Mesodermal cell (in vitro differentiated cells): ENCODE measurements around the gene ESCO1.
"Not testable (repeated sequence)": the region's sequence is repeated elsewhere in the genome, so short reads cannot be mapped to it uniquely, and the experiment has no call there.

Experiments used
- H3K27ac ChIP-seq: 2 replicates; pipeline ENCODE4 v1.7.0; 2013; ENCODE audit warnings: mild to moderate bottlenecking, low read depth, low read length, moderate library complexity; ENCODE audit not compliant: severe bottlenecking
- H3K36me3 ChIP-seq: 2 replicates; pipeline ENCODE4 v1.7.1; 2013; ENCODE audit warnings: mild to moderate bottlenecking, low read length, moderate library complexity; ENCODE audit not compliant: control insufficient read depth, insufficient read depth
- H3K4me1 ChIP-seq: one replicate; pipeline ENCODE4 v1.7.1; 2013; ENCODE audit warnings: mild to moderate bottlenecking, low read length; ENCODE audit not compliant: insufficient read depth, control insufficient read depth, poor library complexity, severe bottlenecking
- H3K4me3 ChIP-seq: 2 replicates; pipeline ENCODE4 v1.7.0; 2013; ENCODE audit warnings: low read length, control low read depth, mild to moderate bottlenecking; ENCODE audit not compliant: insufficient read depth, poor library complexity, severe bottlenecking; ENCODE audit errors: extremely low read depth
- H3K9me3 ChIP-seq: 2 replicates; pipeline ENCODE4 v1.7.1; 2013; ENCODE audit warnings: mild to moderate bottlenecking, low read length, moderate library complexity; ENCODE audit not compliant: control insufficient read depth
- WGBS, 2 experiments: methylation state at CpG; one replicate each; pipeline ENCODE4 v1.1.5; 2013; ENCODE audit warnings: missing lambda C conversion rate in 2 of 2; ENCODE audit not compliant: insufficient coverage in 2 of 2; 5-methylcytosine and 5-hydroxymethylcytosine counted together

Gene ESCO1

GRCh38 chr18:21611401-21612124 is 11.1 kb upstream of the ESCO1 start:
- H3K9me3 ChIP-seq, H3K4me1 ChIP-seq: not testable (repeated sequence)
- WGBS, 2 experiments, result 74 to 77% methylated on average over 22 to 29 of the region's 30 CpGs
- H3K27ac ChIP-seq, result peak overlapping the region; percentile 93
- H3K4me3 ChIP-seq, result peak overlapping the region; percentile 70
- peaks cover 28% of the 10 kb centered on the region for H3K36me3 ChIP-seq

- Histone ChIP-seq H3K9me3 (no peaks in the 10 kb centered on the region), H3K4me1 (no peaks in the 10 kb centered on the region), H3K36me3 (no peaks in the 10 kb centered on the region), H3K27ac (no peak overlapping the region), H3K4me3 (no peak overlapping the region)
Measured at GRCh38 chr18:21605213-21605612, 4.7 kb upstream of the ESCO1 start.

GRCh38 chr18:21604671-21605070 is 4.2 kb upstream of the ESCO1 start:
- 79 to 81% methylated on average over 2 of the region's 2 CpGs for WGBS, 2 experiments
- Histone ChIP-seq H3K27ac (no peak overlapping the region), H3K4me1 (no peaks in the 10 kb centered on the region), H3K4me3 (no peak overlapping the region), H3K9me3 (no peaks in the 10 kb centered on the region), H3K36me3 (no peaks in the 10 kb centered on the region)

GRCh38 chr18:21602299-21602587 is 1.7 kb upstream of the ESCO1 start:
- no peaks in the 10 kb centered on the region for H3K9me3 ChIP-seq
- peaks cover 6% of the 10 kb centered on the region for H3K4me1 ChIP-seq
- H3K4me3 ChIP-seq, result no peak overlapping the region
- no peaks in the 10 kb centered on the region for H3K36me3 ChIP-seq
- no peak overlapping the region for H3K27ac ChIP-seq
- 98 to 100% methylated on average over 3 to 5 of the region's 5 CpGs for WGBS, 2 experiments

- H3K4me1 ChIP-seq, result peaks cover 6% of the 10 kb centered on the region
- H3K36me3 ChIP-seq, result peaks cover 9% of the 10 kb centered on the region
- peak overlapping the region; percentile 96 for H3K27ac ChIP-seq
- no peaks in the 10 kb centered on the region for H3K9me3 ChIP-seq
- H3K4me3 ChIP-seq, result peak overlapping the region; percentile 97
- WGBS, 2 experiments, result 0% methylated on average over 41 to 56 of the region's 67 CpGs
Measured at GRCh38 chr18:21599585-21600525, 649 bp downstream of the ESCO1 start.

GRCh38 chr18:21598726-21599584 is 1.5 kb downstream of the ESCO1 start:
- Histone ChIP-seq H3K4me1 (peaks cover 6% of the 10 kb centered on the region), H3K27ac (peak overlapping the region; percentile 3), H3K9me3 (peaks cover 6% of the 10 kb centered on the region), H3K36me3 (peaks cover 16% of the 10 kb centered on the region), H3K4me3 (peak overlapping the region; percentile 97)
- 57 to 70% methylated on average over 7 to 8 of the region's 18 CpGs for WGBS, 2 experiments

GRCh38 chr18:21597620-21598019 is 2.9 kb downstream of the ESCO1 start:
- peaks cover 22% of the 10 kb centered on the region for H3K36me3 ChIP-seq
- H3K4me1 ChIP-seq, result peaks cover 6% of the 10 kb centered on the region
- no peak overlapping the region for H3K4me3 ChIP-seq
- H3K9me3 ChIP-seq, result peaks cover 6% of the 10 kb centered on the region
- no CpG with 5 or more reads among the region's 1 CpG for WGBS, 2 experiments
- H3K27ac ChIP-seq, result no peak overlapping the region

GRCh38 chr18:21593540-21594257 is 6.8 kb downstream of the ESCO1 start:
- Histone ChIP-seq H3K4me1 (peaks cover 5% of the 10 kb centered on the region), H3K9me3 (peaks cover 10% of the 10 kb centered on the region), H3K27ac (no peak overlapping the region), H3K4me3 (no peak overlapping the region), H3K36me3 (peaks cover 38% of the 10 kb centered on the region)
- 90 to 100% methylated on average over 1 to 2 of the region's 7 CpGs for WGBS, 2 experiments

GRCh38 chr18:21592361-21592760 is 8.1 kb downstream of the ESCO1 start:
- not testable (repeated sequence) for H3K4me1 ChIP-seq, H3K4me3 ChIP-seq, H3K27ac ChIP-seq
- WGBS, 2 experiments, result no CpG with 5 or more reads among the region's 33 CpGs
- peaks cover 10% of the 10 kb centered on the region for H3K9me3 ChIP-seq
- peaks cover 42% of the 10 kb centered on the region for H3K36me3 ChIP-seq

GRCh38 chr18:21584391-21584790 is 16.1 kb downstream of the ESCO1 start:
- Histone ChIP-seq H3K9me3 (no peaks in the 10 kb centered on the region), H3K4me1 (no peaks in the 10 kb centered on the region), H3K4me3 (no peak overlapping the region), H3K36me3 (peaks cover 34% of the 10 kb centered on the region), H3K27ac (no peak overlapping the region)
- 92% methylated on average over 4 to 5 of the region's 5 CpGs for WGBS, 2 experiments
